ENCODE data around the gene PRR33.

PRR33 gene

GRCh38 chr11:1908618-1909017, 16.9 kb upstream of the PRR33 start:
- TF ChIP-seq ZFX (IDR thresholded peaks at IDR 0.05): no peak
- TF ChIP-seq, protein P1, sequence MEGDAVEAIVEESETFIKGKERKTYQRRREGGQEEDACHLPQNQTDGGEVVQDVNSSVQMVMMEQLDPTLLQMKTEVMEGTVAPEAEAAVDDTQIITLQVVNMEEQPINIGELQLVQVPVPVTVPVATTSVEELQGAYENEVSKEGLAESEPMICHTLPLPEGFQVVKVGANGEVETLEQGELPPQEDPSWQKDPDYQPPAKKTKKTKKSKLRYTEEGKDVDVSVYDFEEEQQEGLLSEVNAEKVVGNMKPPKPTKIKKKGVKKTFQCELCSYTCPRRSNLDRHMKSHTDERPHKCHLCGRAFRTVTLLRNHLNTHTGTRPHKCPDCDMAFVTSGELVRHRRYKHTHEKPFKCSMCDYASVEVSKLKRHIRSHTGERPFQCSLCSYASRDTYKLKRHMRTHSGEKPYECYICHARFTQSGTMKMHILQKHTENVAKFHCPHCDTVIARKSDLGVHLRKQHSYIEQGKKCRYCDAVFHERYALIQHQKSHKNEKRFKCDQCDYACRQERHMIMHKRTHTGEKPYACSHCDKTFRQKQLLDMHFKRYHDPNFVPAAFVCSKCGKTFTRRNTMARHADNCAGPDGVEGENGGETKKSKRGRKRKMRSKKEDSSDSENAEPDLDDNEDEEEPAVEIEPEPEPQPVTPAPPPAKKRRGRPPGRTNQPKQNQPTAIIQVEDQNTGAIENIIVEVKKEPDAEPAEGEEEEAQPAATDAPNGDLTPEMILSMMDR (conservative IDR thresholded peaks at IDR 0.05): no peak
- H3K27ac ChIP-seq: no peak overlapping the region

- TF ChIP-seq ZFX (IDR thresholded peaks at IDR 0.05): no peak
- TF ChIP-seq, protein P1 (conservative IDR thresholded peaks at IDR 0.05): no peak
- H3K27ac ChIP-seq: no peak overlapping the region
Observed at GRCh38 chr11:1906611-1907423, 15.1 kb upstream of the PRR33 start.

- TF ChIP-seq, protein P1 (conservative IDR thresholded peaks at IDR 0.05): no peak
- TF ChIP-seq ZFX (IDR thresholded peaks at IDR 0.05): no peak
- H3K27ac ChIP-seq: no peak overlapping the region
Observed at GRCh38 chr11:1906181-1906580, 14.5 kb upstream of the PRR33 start.

- no peak overlapping the region for H3K27ac ChIP-seq
- TF ChIP-seq, protein P1 (conservative IDR thresholded peaks at IDR 0.05): no peak
- no peak for TF ChIP-seq ZFX (IDR thresholded peaks at IDR 0.05)
Observed at GRCh38 chr11:1899686-1900085, 8.0 kb upstream of the PRR33 start.

DNA sequence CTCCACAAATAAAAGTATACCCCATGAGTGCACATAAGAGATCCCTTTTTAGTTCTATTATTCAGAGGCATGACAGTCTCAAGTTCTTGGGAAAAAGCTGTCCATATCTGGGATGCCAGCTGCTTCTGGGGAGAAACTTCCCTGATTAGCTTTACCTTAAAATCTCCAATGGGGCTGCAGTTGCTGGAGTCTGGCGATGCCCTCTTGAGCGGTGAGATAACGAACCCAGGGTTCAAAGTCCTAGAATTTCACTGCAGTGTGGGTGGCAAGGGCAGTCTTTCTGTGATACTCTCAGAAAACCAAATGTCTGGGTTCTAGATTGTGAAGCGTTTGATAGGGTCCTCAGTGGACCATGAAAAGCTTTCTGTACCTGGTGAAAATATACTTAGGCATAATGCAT, 7.4 kb upstream of the PRR33 start:
- H3K27ac ChIP-seq: no peak overlapping the region
- TF ChIP-seq, protein P1 (conservative IDR thresholded peaks at IDR 0.05): no peak
- TF ChIP-seq ZFX (IDR thresholded peaks at IDR 0.05): no peak

DNA sequence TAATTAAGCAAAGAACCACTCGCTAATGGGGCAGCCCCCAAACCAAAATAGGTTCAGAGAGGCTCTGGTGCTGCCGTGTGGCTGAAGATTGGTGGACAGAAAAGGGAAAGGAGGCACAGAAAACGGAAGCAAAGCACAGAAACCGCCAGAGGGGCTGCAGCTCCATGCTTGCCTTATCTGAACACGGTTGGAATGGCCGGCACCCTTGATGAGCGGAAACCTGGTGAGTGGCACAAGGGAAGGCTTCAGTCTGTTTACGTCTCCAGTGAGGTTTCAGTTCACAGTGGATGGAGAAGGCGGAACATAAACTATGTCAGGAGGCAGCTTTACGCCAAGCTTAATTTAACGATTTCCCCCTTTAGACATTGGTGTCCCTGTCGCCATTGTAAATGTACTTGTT, 5.2 kb upstream of the PRR33 start:
- H3K27ac ChIP-seq: no peak overlapping the region
- TF ChIP-seq ZFX (IDR thresholded peaks at IDR 0.05): no peak
- TF ChIP-seq, protein P1 (conservative IDR thresholded peaks at IDR 0.05): no peak

- no peak for TF ChIP-seq ZFX (IDR thresholded peaks at IDR 0.05)
- TF ChIP-seq, protein P1 (conservative IDR thresholded peaks at IDR 0.05): no peak
- no peak overlapping the region for H3K27ac ChIP-seq
Observed at GRCh38 chr11:1896468-1896867, 4.8 kb upstream of the PRR33 start.
